GM10248 (cell line): ENCODE measurements around the gene PPHLN1.

ENCODE experiments used
- CTCF ChIA-PET: fragments of 300-600 bp; sonication (Branson Sonifier 250); formaldehyde crosslinking; extraction: SDS; loops from one replicate; lab custom pipeline; 2021; ENCODE audit warnings: antibody characterized with exemption; lab: Yijun Ruan, JAX
- POLR2A ChIA-PET: fragments of 350-650 bp; sonication (Branson Sonifier 250); formaldehyde crosslinking; extraction: SDS; loops from one replicate; lab custom pipeline; 2020; ENCODE audit warnings: antibody characterized with exemption; lab: Yijun Ruan, JAX
- DNase-seq: peaks from one replicate; pipeline ENCODE4 v3.0.0; 2012; ENCODE audit errors: extremely low spot score
- TF ChIP-seq, protein P1 (sequence below): IDR thresholded peaks from 2 replicates; pipeline ENCODE4 v1.5.1; 2012; ENCODE audit warnings: mild to moderate bottlenecking, low read depth; ENCODE audit errors: extremely low read depth, missing control alignments, control extremely low read depth

PPHLN1 gene

GRCh38 chr12:42360747-42361403 lies 34.9 kb downstream of the PPHLN1 start:
- peak; percentile 22 for DNase-seq
- TF ChIP-seq, protein P1, sequence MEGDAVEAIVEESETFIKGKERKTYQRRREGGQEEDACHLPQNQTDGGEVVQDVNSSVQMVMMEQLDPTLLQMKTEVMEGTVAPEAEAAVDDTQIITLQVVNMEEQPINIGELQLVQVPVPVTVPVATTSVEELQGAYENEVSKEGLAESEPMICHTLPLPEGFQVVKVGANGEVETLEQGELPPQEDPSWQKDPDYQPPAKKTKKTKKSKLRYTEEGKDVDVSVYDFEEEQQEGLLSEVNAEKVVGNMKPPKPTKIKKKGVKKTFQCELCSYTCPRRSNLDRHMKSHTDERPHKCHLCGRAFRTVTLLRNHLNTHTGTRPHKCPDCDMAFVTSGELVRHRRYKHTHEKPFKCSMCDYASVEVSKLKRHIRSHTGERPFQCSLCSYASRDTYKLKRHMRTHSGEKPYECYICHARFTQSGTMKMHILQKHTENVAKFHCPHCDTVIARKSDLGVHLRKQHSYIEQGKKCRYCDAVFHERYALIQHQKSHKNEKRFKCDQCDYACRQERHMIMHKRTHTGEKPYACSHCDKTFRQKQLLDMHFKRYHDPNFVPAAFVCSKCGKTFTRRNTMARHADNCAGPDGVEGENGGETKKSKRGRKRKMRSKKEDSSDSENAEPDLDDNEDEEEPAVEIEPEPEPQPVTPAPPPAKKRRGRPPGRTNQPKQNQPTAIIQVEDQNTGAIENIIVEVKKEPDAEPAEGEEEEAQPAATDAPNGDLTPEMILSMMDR: no peak
- ChIA-PET POLR2A (no interaction called here), CTCF (interaction anchor here (1.0 to 3.1 kb wide), 5 partner anchors 10 to 254 kb away, joined by 3 to 30 read pairs (median 3); no protein-coding TSS in a partner anchor)

DNA sequence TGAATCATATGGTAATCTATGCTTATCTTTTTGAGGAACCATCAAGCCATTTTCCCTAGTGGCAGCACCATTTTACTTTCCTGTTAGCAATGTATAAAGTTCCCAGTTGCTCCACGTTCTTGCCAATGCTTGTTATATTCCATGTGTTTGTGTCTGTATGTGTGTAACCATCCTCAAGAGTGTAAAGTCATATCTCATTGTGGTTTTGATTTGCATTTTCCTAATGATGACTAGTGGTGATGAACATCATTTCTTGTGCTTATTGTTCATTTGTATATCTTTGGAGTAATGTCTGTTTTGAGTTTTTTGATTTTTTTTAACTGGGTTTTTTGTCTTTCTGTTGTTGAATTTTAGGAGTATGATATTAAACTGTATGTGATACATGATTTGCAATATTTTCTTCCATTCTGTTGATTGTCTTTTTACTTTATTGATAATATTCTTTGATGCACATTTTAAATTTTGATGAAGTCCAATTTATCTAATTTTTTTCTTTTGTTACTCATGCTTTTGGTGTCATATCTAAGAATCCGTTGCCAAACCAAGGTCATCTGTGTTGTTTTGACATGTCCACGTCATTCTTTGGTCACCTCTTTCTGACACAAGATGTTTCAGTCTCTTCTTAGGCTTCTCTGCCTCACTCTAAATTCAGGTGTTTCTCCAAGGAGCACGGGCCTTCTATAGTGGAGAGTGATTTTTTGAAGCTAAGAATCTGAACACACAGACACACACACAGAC lies 36.1 kb downstream of the PPHLN1 start:
- CTCF ChIA-PET: interaction anchor here (1.0 to 2.7 kb wide), 3 partner anchors 10 to 255 kb away, joined by 3 to 11 read pairs (median 3); no protein-coding TSS in a partner anchor
- DNase-seq: no peak
- TF ChIP-seq, protein P1: no peak
- POLR2A ChIA-PET: no interaction called here

DNA sequence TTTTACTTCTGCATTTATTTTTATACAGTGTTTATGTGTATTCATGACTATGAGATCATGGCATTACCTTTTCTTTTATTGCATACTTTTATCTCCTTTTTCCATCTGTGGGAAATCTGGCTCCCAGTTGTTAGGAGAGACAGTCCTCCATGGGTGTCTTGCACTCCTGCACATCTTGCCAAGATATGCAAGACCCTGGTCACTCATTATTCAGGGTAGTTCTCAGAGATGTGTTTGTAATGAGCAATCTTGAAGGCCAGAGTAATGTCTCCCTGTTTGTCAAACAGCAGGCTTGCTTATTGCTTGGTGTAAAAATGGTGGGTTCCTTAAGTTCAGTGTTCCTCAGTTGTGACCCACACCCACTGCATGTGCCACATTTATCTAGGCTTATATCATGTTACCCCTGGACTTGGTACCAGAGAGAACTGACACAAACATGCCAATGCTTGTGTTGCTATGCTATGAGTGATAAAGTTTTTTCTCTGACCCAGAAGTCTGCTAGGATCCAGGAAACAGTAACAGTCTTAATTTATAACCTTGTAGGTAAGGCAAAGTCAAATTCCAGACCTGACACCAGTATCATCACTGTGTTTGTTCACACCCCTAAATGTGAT lies 36.8 kb downstream of the PPHLN1 start:
- DNase-seq: no peak
- ChIA-PET CTCF (interaction anchor here (1.7 to 2.7 kb wide), 2 partner anchors 10 to 256 kb away, joined by 3 to 11 read pairs; no protein-coding TSS in a partner anchor), POLR2A (no interaction called here)
- TF ChIP-seq, protein P1: no peak

- DNase-seq: no peak
- ChIA-PET POLR2A (no interaction called here), CTCF (interaction anchor here (1.1 to 2.7 kb wide), 4 partner anchors 8 to 340 kb away, joined by 3 to 11 read pairs (median 5); no protein-coding TSS in a partner anchor)
- TF ChIP-seq, protein P1: no peak
Observed at GRCh38 chr12:42364692-42365091, 38.7 kb downstream of the PPHLN1 start.

DNA sequence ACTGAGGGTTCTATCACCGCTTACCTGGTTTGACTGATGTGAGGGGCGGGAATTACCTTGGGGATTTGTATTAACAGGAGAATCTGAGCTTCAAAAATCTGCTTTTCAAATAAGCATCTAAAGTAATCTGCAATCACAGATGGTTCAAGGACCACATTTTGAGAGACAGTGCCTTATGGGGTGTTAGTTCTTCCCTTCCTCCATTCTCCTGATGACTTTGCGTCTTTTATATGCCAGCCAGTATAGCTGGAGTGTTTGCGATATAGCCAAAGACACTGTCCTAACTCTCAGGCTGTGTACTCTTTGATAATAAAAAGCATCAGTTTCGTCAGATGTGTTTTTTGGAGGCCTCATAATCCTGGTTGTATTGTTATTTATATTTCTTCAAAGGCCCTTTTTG lies 39.5 kb downstream of the PPHLN1 start:
- TF ChIP-seq, protein P1: no peak
- DNase-seq: no peak
- POLR2A ChIA-PET: no interaction called here
- CTCF ChIA-PET: interaction anchor here (1.1 to 1.9 kb wide), 2 partner anchors 33 to 341 kb away, joined by 5 read pairs; no protein-coding TSS in a partner anchor

DNA sequence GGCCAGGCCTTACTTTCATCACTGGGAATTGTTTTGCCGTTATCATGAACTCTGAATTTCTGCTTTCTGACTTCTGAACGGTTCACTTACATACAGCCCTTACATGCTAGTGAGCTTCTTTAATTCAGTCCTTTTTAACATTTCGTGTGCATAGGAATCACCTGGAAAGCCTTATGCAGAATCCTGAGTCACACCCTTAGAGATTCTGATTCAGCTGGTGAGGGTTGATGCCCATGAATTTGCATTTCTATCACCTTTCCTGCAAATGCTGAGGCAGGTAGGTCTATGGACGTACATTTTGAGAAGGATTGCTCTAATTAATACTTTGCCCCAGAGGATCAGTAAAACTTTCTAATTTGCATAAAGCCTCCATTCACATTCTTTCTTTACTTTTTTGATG lies 44.0 kb downstream of the PPHLN1 start:
- CTCF ChIA-PET: interaction anchor here (1.2 to 4.9 kb wide), 5 partner anchors 10 to 1093 kb away, joined by 3 to 30 read pairs (median 4); no protein-coding TSS in a partner anchor
- POLR2A ChIA-PET: no interaction called here

More for the DNA sequence above, 44.0 kb downstream of the PPHLN1 start:
- TF ChIP-seq, protein P1: no peak
- no peak for DNase-seq
